Measurements from ENCODE around the gene GRIA1.

GRIA1 gene

DNA sequence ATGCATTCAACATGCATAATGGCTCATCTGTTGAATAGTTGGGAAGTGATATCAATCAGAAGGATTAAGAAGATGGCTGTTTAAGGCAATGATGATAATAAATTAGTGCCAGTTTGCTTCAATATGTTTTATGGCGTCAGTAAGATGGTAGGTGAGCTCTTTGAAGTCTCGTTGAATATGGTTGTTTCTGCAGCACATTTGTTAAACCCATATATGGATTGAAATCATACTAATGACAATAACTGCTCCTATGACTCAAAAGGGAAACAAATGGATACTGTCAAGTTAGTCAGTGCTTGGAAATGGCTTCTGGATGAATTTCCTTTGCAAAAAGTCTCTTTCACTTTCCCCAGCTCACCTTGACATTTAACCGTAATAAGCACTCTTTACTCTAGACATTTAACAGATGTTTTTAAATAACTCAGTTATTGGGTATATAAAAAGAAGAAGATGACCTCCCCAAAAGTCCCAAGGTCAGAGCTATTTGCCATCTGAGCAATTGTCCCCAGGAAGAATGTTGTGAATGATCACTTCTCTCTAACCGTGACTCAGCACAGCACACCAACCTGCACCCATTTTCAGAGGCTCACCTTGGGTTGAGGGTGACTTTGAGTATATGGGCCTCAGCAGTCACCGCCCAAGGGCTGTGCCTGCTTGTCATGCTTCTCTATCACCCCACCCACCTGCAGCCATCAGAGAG is 133.4 kb downstream of the GRIA1 start:
- H3K4me3 ChIP-seq, result no peak overlapping the region
- H3K27me3 ChIP-seq, result no peaks in the 10 kb centered on the region
- no peaks in the 10 kb centered on the region for H3K36me3 ChIP-seq
- H3K4me1 ChIP-seq, result peaks cover 0 to 33% (median 2%) of the 10 kb centered on the region in 10 experiments; a peak in 8 of 20 replicates
- H3K9me3 ChIP-seq (replicated peaks in 1 of 11), result no peaks in the 10 kb centered on the region
- H3K4me2 ChIP-seq, result no peak overlapping the region
- H3K27ac ChIP-seq, result no peak overlapping the region
- no peak for TF ChIP-seq Cebpa-rat (IDR thresholded peaks at IDR 0.05)
- no peak overlapping the region for H3K9ac ChIP-seq
- no peaks in the 10 kb centered on the region for H4K20me1 ChIP-seq

DNA sequence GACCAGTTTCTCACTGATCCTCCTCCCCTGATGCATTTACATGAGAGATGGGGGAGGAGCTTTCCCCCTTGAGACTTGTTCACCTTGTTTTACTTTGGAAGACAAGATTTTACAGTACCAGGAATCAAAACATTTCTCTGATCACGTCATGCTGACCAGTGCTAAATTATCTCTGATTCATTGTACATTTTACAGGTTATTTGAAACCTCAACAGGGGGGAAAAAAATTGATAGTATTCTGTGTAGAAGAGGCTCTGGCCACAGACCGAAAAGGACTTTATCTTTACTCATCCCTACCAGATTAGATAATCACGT is 133.9 kb downstream of the GRIA1 start:
- Histone ChIP-seq H3K4me3 (no peak overlapping the region), H4K20me1 (no peaks in the 10 kb centered on the region), H3K4me1 (peaks cover 0 to 33% (median 4%) of the 10 kb centered on the region in 10 experiments; a peak in 8 of 20 replicates), H3K27me3 (no peaks in the 10 kb centered on the region), H3K9me3 (replicated peaks in 1 of 11) (no peaks in the 10 kb centered on the region), H3K27ac (no peak overlapping the region), H3K4me2 (no peak overlapping the region), H3K36me3 (no peaks in the 10 kb centered on the region), H3K9ac (no peak overlapping the region)
- no peak for TF ChIP-seq Cebpa-rat (IDR thresholded peaks at IDR 0.05)

DNA sequence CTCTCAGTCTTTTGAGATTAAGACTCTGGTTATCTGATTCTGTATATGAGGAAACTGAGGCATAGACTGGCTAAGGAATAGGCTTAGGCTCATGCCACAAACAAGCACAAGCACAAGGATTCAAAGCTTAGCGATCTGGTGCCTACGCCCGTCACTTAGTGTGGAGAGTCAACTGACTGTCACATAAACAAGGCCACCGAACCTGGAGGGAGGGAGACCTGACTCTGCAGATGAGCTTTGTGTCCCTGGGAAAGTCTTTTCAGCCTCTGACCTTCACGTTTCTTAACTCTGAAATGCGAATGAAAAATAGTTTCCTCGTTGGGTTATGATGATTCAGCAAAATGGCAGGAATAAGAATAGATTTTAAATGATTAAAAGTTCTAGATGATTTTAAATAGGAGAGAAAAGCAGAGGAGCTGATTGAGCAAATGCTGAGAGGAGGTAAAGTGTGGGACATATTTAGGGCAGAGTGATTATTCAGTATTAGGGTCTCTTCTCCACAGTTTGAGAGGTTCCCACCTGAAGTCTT is 135.4 kb downstream of the GRIA1 start:
- H3K9me3 ChIP-seq (replicated peaks in 1 of 11), result no peaks in the 10 kb centered on the region
- no peak overlapping the region for H3K4me2 ChIP-seq
- no peaks in the 10 kb centered on the region for H4K20me1 ChIP-seq
- H3K4me3 ChIP-seq, result no peak overlapping the region
- no peaks in the 10 kb centered on the region for H3K27me3 ChIP-seq
- H3K4me1 ChIP-seq, result peaks cover 0 to 22% (median 4%) of the 10 kb centered on the region in 10 experiments; a peak in 8 of 20 replicates
- no peak overlapping the region for H3K27ac ChIP-seq
- no peak overlapping the region for H3K9ac ChIP-seq
- H3K36me3 ChIP-seq, result no peaks in the 10 kb centered on the region
- no peak for TF ChIP-seq Cebpa-rat (IDR thresholded peaks at IDR 0.05)

DNA sequence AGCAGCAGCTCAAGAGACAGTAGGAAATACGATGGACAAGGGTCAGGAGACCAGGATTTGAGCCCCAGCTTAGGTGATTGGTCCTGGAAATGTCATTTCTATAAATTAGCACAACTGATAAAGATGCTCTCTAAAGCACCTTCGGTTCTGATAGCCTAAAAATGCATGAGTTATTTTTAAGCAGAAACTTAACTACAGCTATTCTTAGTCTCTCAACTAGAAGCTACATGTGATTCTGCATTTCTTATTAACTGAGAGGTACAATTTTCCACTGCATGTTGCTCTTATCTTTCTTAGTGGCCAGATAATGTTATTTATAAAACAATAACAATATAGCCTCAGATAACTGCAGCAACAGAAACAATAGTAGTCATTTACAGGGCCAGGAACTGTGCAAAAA is 136.4 kb downstream of the GRIA1 start:
- no peak overlapping the region for H3K27ac ChIP-seq
- H3K4me1 ChIP-seq, result peaks cover 0 to 22% (median 4%) of the 10 kb centered on the region in 10 experiments; a peak in 8 of 20 replicates
- no peaks in the 10 kb centered on the region for H3K36me3 ChIP-seq
- 0 out of 22 replicates have a peak overlapping the region, but pooled peaks of 1 of the 11 experiments have one; percentile 2 for H3K4me2 ChIP-seq
- no peak for TF ChIP-seq Cebpa-rat (IDR thresholded peaks at IDR 0.05)
- no peaks in the 10 kb centered on the region for H4K20me1 ChIP-seq
- H3K9me3 ChIP-seq (replicated peaks in 1 of 11), result no peaks in the 10 kb centered on the region
- no peaks in the 10 kb centered on the region for H3K27me3 ChIP-seq
- H3K9ac ChIP-seq, result no peak overlapping the region
- H3K4me3 ChIP-seq, result no peak overlapping the region

DNA sequence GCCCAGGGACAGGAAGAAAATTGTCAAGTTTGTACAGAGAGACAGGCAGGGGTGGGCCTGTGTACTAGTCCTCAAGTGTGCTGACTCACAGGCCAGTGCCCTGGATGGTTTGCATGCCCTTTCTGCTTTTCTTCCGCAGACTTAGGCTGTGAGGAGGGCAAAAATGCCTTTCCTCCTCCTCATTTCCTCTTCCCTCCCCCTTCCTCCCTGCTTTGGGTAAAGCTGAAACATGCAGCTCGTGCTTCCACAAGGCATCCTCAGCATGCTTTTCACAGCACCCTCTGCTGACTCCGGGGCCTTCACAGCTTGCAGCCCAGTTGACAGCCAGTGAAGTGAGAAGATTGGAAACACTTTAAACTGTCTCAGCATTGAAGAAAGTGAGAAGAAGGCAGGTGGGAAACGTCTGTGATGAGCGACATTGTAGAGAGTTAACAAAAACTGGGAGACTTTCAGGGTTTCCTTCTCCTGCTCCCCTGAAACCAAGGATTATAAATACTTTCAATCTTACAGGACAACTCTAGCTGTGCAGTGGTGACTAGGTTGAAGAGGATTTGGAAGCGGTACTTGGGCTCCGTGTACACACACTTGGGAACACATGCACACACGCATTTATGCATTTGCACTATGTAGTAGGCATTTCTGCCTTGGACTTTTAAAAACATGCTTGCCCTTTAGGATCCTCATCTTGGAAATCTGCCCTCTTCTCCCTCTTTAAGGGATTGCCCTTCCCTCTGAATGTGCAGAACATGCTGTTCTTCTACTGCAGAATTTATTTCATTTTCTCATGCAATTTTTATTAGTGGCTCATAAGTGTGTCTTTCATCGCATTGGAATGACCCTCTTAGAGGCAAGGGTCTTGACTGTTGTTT is 138.8 kb downstream of the GRIA1 start:
- TF ChIP-seq Cebpa-rat (IDR thresholded peaks at IDR 0.05), result no peak
- peak overlapping the region in 2 of 11 experiments; percentile 1 to 34; a peak in 1 of 22 replicates for H3K27ac ChIP-seq
- no peak overlapping the region for H3K4me3 ChIP-seq

DNA sequence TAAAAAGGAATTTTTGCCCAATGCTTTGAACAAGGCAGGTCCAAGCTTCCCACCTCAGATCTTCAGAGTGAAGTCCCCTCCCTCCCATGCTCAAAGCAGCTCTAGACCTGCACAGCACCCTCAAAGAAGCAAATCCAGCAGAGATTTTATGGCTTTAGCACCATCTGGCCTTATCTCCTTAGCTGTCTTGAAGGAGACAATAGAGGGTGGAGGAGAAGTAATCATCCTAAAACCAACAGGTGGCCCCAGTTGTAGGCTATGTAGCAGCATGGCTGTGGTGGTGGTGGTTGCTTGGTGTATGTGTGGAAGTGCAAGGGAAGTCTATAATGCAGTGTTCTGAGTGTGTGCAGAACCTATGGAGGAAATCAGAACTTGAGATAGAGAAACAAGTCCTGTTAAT is 140.1 kb downstream of the GRIA1 start:
- H3K27me3 ChIP-seq, result no peaks in the 10 kb centered on the region
- H3K4me2 ChIP-seq, result no peak overlapping the region
- H3K9ac ChIP-seq, result no peak overlapping the region
- TF ChIP-seq Cebpa-rat (IDR thresholded peaks at IDR 0.05), result no peak
- no peaks in the 10 kb centered on the region for H3K36me3 ChIP-seq
- H3K27ac ChIP-seq, result no peak overlapping the region
- H3K9me3 ChIP-seq (replicated peaks in 1 of 11), result no peaks in the 10 kb centered on the region; a peak in 1 of 22 replicates
- no peaks in the 10 kb centered on the region for H4K20me1 ChIP-seq
- peaks cover 0 to 22% (median 4%) of the 10 kb centered on the region in 10 experiments; a peak in 8 of 20 replicates for H3K4me1 ChIP-seq
- H3K4me3 ChIP-seq, result no peak overlapping the region

More for the DNA sequence above, 138.8 kb downstream of the GRIA1 start:
- H3K4me1 ChIP-seq, result peaks cover 0 to 22% (median 4%) of the 10 kb centered on the region in 10 experiments; a peak in 8 of 20 replicates
- H3K27me3 ChIP-seq, result no peaks in the 10 kb centered on the region
- no peaks in the 10 kb centered on the region for H4K20me1 ChIP-seq
- H3K9me3 ChIP-seq (replicated peaks in 1 of 11), result no peaks in the 10 kb centered on the region
- no peaks in the 10 kb centered on the region for H3K36me3 ChIP-seq
- no peak overlapping the region for H3K9ac ChIP-seq
- peak overlapping the region in 3 of 11 experiments; percentile 51 to 61 (median 59); a peak in 6 of 22 replicates for H3K4me2 ChIP-seq

DNA sequence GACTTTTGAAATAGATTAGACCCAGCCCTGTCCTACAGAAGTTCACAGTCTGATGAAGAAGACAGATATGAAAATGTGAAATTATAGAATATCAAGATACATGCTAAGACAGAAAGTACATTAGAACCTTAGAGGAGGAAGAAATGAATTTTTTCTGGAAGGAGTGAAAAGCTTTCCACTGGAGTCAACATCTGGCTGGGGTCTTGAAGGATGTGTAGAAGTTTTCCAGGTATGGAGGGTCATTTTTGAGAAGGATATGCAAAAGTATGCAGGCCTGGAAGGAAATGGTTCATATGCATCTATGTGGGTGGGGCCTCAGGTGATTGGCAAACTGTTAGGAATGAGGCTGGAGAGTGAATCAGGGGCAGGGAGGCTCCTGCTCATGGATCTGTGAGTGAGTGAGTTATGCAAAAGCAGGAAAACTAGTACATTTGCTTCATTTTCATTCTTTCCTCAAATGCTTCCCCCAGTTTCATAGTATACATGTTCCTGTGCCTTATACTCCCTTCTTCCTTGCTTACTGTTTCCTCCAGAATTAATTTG is 142.3 kb downstream of the GRIA1 start:
- Histone ChIP-seq H3K9ac (no peak overlapping the region), H3K27me3 (no peaks in the 10 kb centered on the region), H3K4me3 (no peak overlapping the region), H4K20me1 (no peaks in the 10 kb centered on the region), H3K36me3 (no peaks in the 10 kb centered on the region), H3K9me3 (replicated peaks in 1 of 11) (no peaks in the 10 kb centered on the region; a peak in 1 of 22 replicates), H3K4me2 (no peak overlapping the region), H3K4me1 (peaks cover 0 to 18% (median 4%) of the 10 kb centered on the region in 10 experiments; a peak in 8 of 20 replicates), H3K27ac (no peak overlapping the region)
- no peak for TF ChIP-seq Cebpa-rat (IDR thresholded peaks at IDR 0.05)

DNA sequence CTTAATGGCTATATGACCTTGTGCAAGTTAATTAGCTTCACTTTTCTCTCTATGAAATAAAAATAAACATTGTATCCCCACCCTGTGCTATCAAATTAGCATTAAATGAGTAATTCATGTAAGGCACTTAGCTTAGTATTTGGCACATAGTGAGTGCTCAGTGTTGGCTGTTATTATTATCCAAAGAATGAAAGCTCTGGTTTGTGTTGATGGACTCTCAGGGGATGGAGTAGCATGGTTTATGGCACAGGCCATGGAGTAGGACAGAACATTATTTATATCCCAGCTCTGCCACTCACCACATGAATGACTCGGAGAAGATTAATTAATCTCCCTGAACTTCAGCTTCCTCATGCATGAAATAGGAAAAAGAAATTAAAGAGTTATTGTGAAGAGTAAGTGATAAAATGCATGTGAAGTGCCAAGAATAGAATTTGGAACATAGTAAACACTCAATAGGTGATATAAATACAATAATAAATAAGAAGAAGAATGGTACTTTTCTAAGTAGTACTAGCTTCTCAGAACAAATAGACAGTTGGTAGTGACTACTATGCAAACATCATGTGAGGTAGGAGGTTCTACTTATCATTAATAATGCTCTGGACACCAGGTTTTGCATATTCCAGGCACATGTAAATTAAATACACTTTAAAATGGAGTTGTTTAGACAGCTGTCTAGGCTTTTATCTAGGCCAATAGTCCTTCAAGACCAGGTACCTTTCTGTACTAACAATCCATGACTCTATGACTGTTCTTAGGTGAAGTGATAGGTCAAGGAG is 146.4 kb downstream of the GRIA1 start:
- no peaks in the 10 kb centered on the region for H4K20me1 ChIP-seq
- H3K27me3 ChIP-seq, result no peaks in the 10 kb centered on the region
- no peak overlapping the region for H3K27ac ChIP-seq
- no peak overlapping the region for H3K4me3 ChIP-seq
- H3K4me2 ChIP-seq, result no peak overlapping the region
- TF ChIP-seq Cebpa-rat (IDR thresholded peaks at IDR 0.05), result no peak
- no peaks in the 10 kb centered on the region; a peak in 1 of 22 replicates for H3K9me3 ChIP-seq (replicated peaks in 1 of 11)
- no peaks in the 10 kb centered on the region for H3K4me1 ChIP-seq
- no peaks in the 10 kb centered on the region for H3K36me3 ChIP-seq
- no peak overlapping the region for H3K9ac ChIP-seq

All from BLaER1 treated with 17β-estradiol and CSF1 and Interleukin-3, amounts not matched to agents 10 nM and 100 nM (cell line).